GM21576 (cell line): ENCODE data around the gene STRAP.
A peak's percentile ranks its signal among the peaks of the same experiment; 100 is the strongest.
"Not testable (repeated sequence)": the region's sequence is repeated elsewhere in the genome, so short reads cannot be mapped to it uniquely, and the experiment has no call there.

Experiments
- ATAC-seq: cut with Tn5 transposase; IDR thresholded peaks from one replicate; pipeline ENCODE4 v1.9.1; 2021; ENCODE audit warnings: mild to moderate bottlenecking, moderate library complexity; ENCODE audit not compliant: unreplicated experiment

Gene STRAP

DNA sequence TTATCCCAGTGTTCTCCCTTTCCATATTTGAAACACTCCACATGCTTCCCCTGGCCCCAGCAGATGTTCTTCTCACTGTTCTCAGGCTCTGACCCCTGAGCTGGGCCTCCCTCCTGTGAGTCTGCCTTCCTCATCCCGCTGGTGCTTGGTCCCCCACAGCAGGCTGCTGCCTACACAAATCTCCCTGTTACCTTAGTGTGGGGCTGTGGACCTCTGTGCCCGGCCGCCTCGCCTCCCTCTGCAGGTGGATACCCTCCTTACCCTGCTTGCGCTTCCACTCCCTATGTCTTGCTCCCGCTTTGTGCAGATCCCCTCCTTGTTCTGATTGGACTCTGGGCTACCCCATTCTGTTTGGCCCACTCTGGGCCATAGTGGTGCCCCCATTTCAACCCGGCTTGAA, 35.9 kb downstream of the STRAP start:
- no peak for ATAC-seq

GRCh38 chr12:15919418-15919817, 37.2 kb downstream of the STRAP start:
- ATAC-seq: no peak

DNA sequence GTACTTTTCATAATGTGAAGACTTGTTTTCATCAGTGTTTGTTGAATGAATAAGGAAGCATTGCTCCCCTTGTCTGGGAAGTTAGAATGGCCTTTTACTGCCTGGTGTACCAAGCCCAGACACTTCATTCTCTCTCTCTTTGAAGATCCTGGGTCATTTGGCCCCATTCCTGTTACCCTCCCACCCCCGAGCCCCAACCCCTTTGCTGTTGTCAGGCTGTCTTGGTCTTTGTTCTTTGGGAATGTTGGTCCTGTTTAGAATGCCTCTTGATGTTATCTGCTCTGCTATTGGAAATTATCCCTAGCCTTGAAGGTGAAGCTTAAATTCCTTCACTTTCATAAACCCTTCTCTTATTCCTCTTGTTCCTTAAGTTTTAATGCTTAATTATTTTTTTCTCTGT, 42.8 kb downstream of the STRAP start:
- no peak for ATAC-seq

GRCh38 chr12:15928346-15928745, 46.2 kb downstream of the STRAP start:
- no peak for ATAC-seq

DNA sequence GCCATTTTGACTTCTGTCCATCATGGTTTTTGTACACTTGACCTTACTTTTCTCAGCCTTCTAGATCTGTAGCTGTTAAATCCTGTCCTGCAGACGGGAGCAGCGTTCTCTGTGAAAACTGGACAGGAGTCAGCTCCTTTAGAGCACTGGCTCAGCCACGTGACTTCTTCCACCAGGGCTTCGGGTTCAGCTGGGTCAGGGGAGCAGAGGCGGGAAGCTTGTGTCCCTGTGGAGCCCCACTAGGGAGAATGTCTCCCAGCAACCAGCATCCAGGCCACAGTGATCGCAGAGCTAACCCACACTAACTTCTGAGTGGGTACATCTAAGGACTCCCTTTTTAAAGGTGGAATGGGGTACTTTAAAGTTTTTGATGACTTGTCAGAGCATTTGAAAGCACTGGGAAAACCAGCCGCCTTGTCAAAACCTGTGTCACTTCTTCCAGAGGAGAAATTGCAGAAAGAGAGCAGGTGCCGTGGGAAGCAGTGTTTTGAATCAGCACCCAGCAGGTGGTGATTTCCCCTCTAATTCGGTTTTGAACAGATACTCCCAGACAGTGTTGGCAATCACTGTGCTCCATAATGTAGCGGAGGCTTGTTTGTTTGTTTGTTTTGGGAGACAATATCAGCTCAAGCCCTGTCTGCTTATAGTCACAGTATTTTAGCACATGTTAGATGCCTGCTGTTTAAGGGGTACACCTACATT, 46.8 kb downstream of the STRAP start:
- ATAC-seq: no peak

DNA sequence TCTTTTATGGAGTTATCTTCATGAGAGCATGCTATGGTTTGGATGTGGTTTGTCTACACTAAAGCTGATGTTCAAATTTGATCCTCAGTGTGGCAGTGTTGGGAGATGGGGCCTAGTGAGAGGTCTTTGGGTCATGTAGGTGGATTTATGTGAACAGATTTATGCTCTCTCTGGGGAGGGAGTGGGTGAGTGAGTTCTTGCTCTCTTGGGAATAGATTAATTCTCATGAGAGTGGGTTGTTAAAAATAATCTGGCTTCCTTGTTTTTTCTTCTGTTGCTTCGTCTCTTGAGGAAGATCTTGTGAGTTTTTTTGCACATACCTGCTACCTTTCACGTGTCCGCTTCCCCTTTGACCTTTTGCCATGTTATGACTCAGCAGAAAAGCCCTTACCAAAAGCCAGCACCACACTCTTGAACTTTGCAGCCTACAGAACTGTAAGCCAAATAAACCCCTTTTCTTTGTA, 49.4 kb downstream of the STRAP start:
- peak; percentile 59 for ATAC-seq

- ATAC-seq: no peak
Observed at GRCh38 chr12:15932327-15932726, 50.1 kb downstream of the STRAP start.

- ATAC-seq: no peak
Observed at GRCh38 chr12:15932971-15933370, 50.8 kb downstream of the STRAP start.

GRCh38 chr12:15933751-15934150, 51.6 kb downstream of the STRAP start:
- ATAC-seq: no peak

- ATAC-seq: no peak
Observed at GRCh38 chr12:15936751-15937150, 54.6 kb downstream of the STRAP start.

DNA sequence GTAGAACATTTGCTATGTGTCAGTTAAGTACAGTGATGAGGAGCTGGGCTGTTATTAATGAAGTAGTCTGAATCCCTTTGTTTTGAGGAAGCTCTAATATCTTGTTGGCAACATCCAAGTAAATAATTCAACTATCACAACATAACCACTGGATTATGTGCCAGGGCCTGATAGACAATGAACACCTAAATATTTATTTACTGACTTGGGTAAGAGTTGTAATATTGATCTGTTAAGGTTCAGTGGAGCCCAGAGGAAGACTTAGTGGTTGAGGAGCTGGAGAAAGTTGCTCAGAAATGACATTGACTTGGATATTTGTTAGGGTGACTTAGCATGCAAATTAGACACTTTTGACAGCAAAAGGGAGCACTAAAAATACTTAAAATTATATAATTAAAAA, 55.7 kb downstream of the STRAP start:
- ATAC-seq: no peak

GRCh38 chr12:15939111-15939510, 56.9 kb downstream of the STRAP start:
- ATAC-seq: no peak

DNA sequence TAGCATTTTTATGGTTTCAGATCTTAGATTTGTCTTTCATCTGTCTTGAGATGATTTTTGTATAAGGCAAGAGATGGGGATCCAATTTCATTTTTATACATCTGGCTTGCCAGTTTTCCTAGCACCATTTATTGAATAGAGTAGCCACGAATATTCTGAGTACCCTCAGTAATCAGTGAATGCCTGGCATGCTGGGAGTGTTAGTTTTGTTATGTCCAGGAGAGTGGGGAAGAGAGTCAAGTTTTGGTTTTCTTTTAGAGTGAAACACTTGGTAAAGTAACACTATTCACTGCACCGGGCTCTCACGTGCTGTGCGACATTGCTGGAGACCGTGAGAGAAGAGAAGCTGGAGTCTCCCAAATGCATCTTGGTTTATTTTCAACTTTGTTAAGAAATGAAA, 60.3 kb downstream of the STRAP start:
- ATAC-seq: no peak

DNA sequence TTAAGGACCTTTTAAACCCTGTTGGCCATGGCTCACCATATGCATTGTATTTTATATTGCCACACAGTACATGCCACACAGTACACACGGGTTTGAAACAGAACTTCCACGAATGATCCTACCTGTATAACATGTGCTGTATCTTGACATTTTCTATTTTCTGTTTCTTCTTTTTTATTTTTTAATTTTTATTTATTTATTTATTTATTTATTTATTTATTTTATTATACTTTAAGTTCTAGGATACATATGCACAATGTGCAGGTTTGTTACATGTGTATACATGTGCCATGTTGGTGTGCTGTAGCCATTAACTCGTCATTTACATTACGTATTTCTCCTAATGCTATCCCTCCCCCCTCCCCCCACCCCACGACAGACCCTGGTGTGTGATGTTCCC, 61.3 kb downstream of the STRAP start:
- ATAC-seq: not testable (repeated sequence)

- not testable (repeated sequence) for ATAC-seq
Observed at GRCh38 chr12:15948461-15948860, 66.3 kb downstream of the STRAP start.
